GM23248 (cell line): ENCODE data around the gene LAMA2. TPM values are rescaled to one million over a fixed set of nuclear protein-coding genes. Genes with fewer than 3 reads are reported as not detected.

Experiments used
- DNase-seq: peaks from one replicate; pipeline ENCODE4 v3.0.0-alpha.2; 2015
- H2AFZ ChIP-seq: fragments of 200-600 bp; sonication (generic); 2 replicates; pipeline ENCODE4 v1.6.1; 2016; ENCODE audit warnings: antibody characterized with exemption
- H3F3A ChIP-seq: fragments of 200-600 bp; sonication (generic); 2 replicates; pipeline ENCODE4 v1.6.1; 2016; ENCODE audit warnings: mild to moderate bottlenecking, antibody characterized with exemption, mixed run types; ENCODE audit not compliant: insufficient read depth
- H3K27ac ChIP-seq: fragments of 200-600 bp; sonication (generic); 2 replicates; pipeline ENCODE4 v1.5.1; 2016; ENCODE audit warnings: mild to moderate bottlenecking
- H3K27me3 ChIP-seq: fragments of 200-600 bp; sonication (generic); replicated peaks from 2 replicates; pipeline ENCODE4 v1.6.1; 2016; ENCODE audit warnings: mild to moderate bottlenecking; ENCODE audit not compliant: insufficient read depth
- H3K36me3 ChIP-seq: fragments of 200-600 bp; sonication (generic); 2 replicates; pipeline ENCODE4 v1.6.1; 2016; ENCODE audit warnings: low read depth, mild to moderate bottlenecking
- H3K4me1 ChIP-seq: fragments of 200-600 bp; sonication (generic); 2 replicates; pipeline ENCODE4 v1.6.1; 2016; ENCODE audit warnings: mild to moderate bottlenecking; ENCODE audit not compliant: insufficient read depth
- H3K4me2 ChIP-seq: fragments of 200-600 bp; sonication (generic); one replicate; pipeline ENCODE4 v1.6.1; 2016; ENCODE audit warnings: mild to moderate bottlenecking; ENCODE audit not compliant: unreplicated experiment
- H3K4me3 ChIP-seq: fragments of 200-600 bp; sonication (generic); 2 replicates; pipeline ENCODE4 v1.5.1; 2016; ENCODE audit warnings: mild to moderate bottlenecking
- H3K79me2 ChIP-seq: fragments of 200-600 bp; sonication (generic); 2 replicates; pipeline ENCODE4 v1.6.1; 2016; ENCODE audit warnings: mild to moderate bottlenecking; ENCODE audit not compliant: insufficient read depth
- H3K9ac ChIP-seq: fragments of 200-600 bp; sonication (generic); 2 replicates; pipeline ENCODE4 v1.6.1; 2016; ENCODE audit warnings: mild to moderate bottlenecking
- H3K9me2 ChIP-seq: fragments of 200-600 bp; sonication (generic); 2 replicates; pipeline ENCODE4 v1.6.1; 2016; ENCODE audit warnings: mixed run types, mild to moderate bottlenecking, moderate library complexity; ENCODE audit not compliant: insufficient read depth
- H3K9me3 ChIP-seq: fragments of 200-600 bp; sonication (generic); one replicate; pipeline ENCODE4 v1.6.1; 2017; ENCODE audit warnings: low read depth
- H4K20me1 ChIP-seq: fragments of 200-600 bp; sonication (generic); 2 replicates; pipeline ENCODE4 v1.6.0; 2016; ENCODE audit not compliant: insufficient read depth
- EZH2 ChIP-seq: fragments of 200-600 bp; sonication (generic); IDR thresholded peaks from 2 replicates; pipeline ENCODE4 v1.6.1; 2018; ENCODE audit warnings: antibody characterized with exemption, mild to moderate bottlenecking; ENCODE audit not compliant: insufficient read depth, poor library complexity, severe bottlenecking
- EZH2phosphoT487 ChIP-seq: fragments of 200-600 bp; sonication (generic); IDR thresholded peaks from 2 replicates; pipeline ENCODE4 v1.6.1; 2018; ENCODE audit warnings: antibody characterized with exemption, moderate library complexity, mild to moderate bottlenecking, low read depth; ENCODE audit not compliant: insufficient read depth
- WGBS, 2 experiments: methylation state at CpG; one replicate each; pipeline ENCODE4 v1.1.6; 2015 to 2017; ENCODE audit warnings: low lambda C conversion rate in 2 of 2, low coverage in 1 of 2; ENCODE audit errors: missing lambda C conversion rate in 2 of 2; 5-methylcytosine and 5-hydroxymethylcytosine counted together
- in situ Hi-C: fragments of 300-500 bp; cut with MboI; formaldehyde crosslinking; loops from 2 replicates; pipeline ENCODE4 v1.15.0; 2020
- polyA plus RNA-seq: library from polyadenylated mRNA; unstranded; fragments of >200 nt; fragmentation: Nextera tagmentation; extraction: Ambion mirVana; gene quantifications from 2 replicates; pipeline ENCODE4 v1.2.1, GENCODE V29; 2016
- total RNA-seq: library from RNA; depleted of rRNA; stranded (reverse); fragments of >200 nt; shearing (Covaris generic); gene quantifications from 2 replicates; pipeline ENCODE4 v1.2.3, GENCODE V29; 2014

The LAMA2 gene
- total and polyA plus RNA-seq, 2 experiments from 2014 or later = 8.3 to 31.1 TPM

DNA sequence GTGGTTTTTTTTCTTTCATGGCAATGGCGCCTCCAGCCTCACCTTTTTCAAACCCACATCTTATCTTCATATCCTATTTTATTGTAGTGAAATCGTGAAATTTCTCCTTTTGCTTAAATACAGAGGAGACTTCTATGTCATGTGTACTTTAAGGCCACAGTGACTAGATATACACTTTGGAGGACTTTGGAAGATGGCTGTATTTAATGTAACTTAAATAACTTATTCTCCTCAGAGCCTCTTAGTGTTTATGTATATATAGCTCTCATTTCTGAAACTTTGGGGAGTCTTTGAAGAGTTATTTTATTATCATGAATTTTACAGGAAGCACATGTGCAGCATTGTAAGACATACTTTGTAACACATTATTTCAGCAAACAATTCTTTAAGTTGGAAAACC, 968 bp downstream of the LAMA2 start:
- no peaks in the 10 kb centered on the region for H3K36me3 ChIP-seq
- TF ChIP-seq EZH2 = no peak
- no peak for TF ChIP-seq EZH2phosphoT487
- H3K9me3 ChIP-seq = no peaks in the 10 kb centered on the region
- H3K4me1 ChIP-seq = peaks cover 32% of the 10 kb centered on the region
- H3K27me3 ChIP-seq = no peaks in the 10 kb centered on the region
- H3K4me2 ChIP-seq = peak overlapping the region; percentile 70
- H3K27ac ChIP-seq = no peak overlapping the region
- H3K4me3 ChIP-seq = peak overlapping the region; percentile 83
- peak overlapping the region; percentile 84 for H3K9ac ChIP-seq
- peaks cover 12% of the 10 kb centered on the region for H3F3A ChIP-seq
- H3K79me2 ChIP-seq = peaks cover 22% of the 10 kb centered on the region
- peak overlapping the region; percentile 95 for H2AFZ ChIP-seq
- H3K9me2 ChIP-seq = no peaks in the 10 kb centered on the region; the same call in 1 of the 2 replicates
- in situ Hi-C loops = no loop called here
- peak; percentile 17 for DNase-seq
- WGBS, 2 experiments = 54 to 66% methylated on average over 2 of the region's 2 CpGs
- H4K20me1 ChIP-seq = no peaks in the 10 kb centered on the region

DNA sequence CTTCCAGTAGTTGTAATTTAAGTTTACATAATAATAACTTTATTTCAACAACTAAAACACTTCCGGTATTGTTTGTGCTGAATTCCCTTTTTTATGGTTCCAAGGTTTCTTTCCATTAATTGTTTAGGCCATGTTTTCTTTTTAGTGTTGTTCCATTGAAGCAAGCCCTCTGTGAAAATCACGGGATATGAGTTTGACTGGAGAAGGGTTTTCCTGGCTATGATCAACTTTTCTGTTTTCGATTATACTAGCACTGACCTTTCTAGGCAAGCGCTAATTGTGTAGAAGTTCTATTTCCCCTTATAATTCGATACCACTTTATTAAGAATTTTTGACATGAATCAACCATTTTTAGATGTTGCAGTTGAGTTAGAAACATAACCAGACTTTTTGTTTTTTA, 2.4 kb downstream of the LAMA2 start:
- H4K20me1 ChIP-seq = no peaks in the 10 kb centered on the region
- peak overlapping the region; percentile 70 for H3K4me2 ChIP-seq
- H2AFZ ChIP-seq = peak overlapping the region; percentile 95; the same call in 1 of the 2 replicates
- H3K79me2 ChIP-seq = peaks cover 22% of the 10 kb centered on the region
- H3K27me3 ChIP-seq = no peaks in the 10 kb centered on the region
- no peaks in the 10 kb centered on the region; the same call in 1 of the 2 replicates for H3K9me2 ChIP-seq
- H3K27ac ChIP-seq = no peak overlapping the region
- 39 to 51% methylated on average over 5 of the region's 5 CpGs for WGBS, 2 experiments
- peak; percentile 6 for DNase-seq
- TF ChIP-seq EZH2 (no peak), EZH2phosphoT487 (no peak)
- in situ Hi-C loops = no loop called here
- H3K36me3 ChIP-seq = no peaks in the 10 kb centered on the region
- H3K9ac ChIP-seq = 0 out of 2 replicates have a peak overlapping the region, but pooled peaks have one; percentile 3
- peak overlapping the region; percentile 83 for H3K4me3 ChIP-seq
- peaks cover 32% of the 10 kb centered on the region for H3K4me1 ChIP-seq
- H3K9me3 ChIP-seq = no peaks in the 10 kb centered on the region
- peaks cover 12% of the 10 kb centered on the region for H3F3A ChIP-seq

DNA sequence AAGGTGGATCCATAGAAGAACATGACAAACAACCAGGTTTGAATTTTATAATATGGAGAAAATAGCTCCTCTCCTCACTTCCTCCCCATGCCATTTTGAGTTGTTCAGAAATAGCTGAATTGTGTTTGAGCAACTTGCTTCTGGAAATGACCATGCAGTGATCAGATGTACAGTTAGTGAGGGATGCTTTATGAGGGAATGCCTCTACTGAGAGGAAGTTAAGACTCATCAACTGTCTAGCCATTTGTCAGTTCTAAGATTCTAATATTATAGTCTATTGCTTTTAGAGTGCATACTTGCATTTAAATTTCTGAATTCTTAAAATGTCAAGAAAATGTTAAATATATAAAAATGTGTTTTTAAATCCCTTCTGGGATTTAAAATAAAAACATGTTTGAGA, 3.8 kb downstream of the LAMA2 start:
- Histone ChIP-seq H3K27me3 (no peaks in the 10 kb centered on the region), H4K20me1 (no peaks in the 10 kb centered on the region), H3F3A (peaks cover 11% of the 10 kb centered on the region), H3K4me1 (peaks cover 31% of the 10 kb centered on the region), H3K27ac (no peak overlapping the region), H3K79me2 (peaks cover 22% of the 10 kb centered on the region), H3K4me3 (no peak overlapping the region), H3K9ac (no peak overlapping the region), H3K9me3 (no peaks in the 10 kb centered on the region), H2AFZ (no peak overlapping the region), H3K9me2 (no peaks in the 10 kb centered on the region; the same call in 1 of the 2 replicates), H3K36me3 (no peaks in the 10 kb centered on the region), H3K4me2 (no peak overlapping the region)
- in situ Hi-C loops = no loop called here
- TF ChIP-seq EZH2 (no peak), EZH2phosphoT487 (no peak)
- DNase-seq = peak; percentile 2

DNA sequence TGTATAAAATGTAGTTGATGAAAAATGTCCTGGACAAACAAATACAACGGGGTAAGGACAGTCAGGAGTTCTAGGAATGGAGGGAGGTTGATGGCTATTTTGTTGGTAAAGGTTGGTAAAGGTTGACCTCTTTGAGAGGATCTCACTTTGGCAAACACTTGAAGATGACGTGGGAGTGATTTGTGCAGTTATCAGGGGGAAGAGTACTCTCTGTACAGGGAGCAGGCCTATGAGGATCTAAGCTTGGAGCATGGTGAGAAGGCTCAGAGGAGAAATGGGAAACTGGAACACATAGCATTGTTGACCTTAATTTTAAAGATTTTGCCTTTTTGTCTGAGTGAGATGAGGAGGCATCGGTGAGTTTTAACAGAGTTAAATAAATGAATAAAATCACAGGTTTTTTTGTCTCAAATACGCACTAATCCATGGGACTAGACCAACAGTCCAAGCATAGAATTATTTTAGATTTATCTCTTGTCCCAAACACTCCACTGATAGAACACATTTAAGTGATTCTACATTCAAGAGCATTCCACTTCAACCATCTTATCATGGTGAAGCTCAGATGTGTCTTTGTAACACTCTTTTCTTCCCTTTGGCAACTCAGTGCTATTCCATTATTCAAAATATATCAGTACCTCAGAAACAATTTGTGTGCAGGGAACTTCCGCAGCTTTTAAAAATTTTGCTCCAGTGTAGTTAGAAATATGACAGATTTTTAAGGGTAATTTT, 5.7 kb downstream of the LAMA2 start:
- Histone ChIP-seq H3K9me2 (no peaks in the 10 kb centered on the region; the same call in 1 of the 2 replicates), H3K79me2 (peaks cover 22% of the 10 kb centered on the region), H3K27me3 (no peaks in the 10 kb centered on the region), H3K4me1 (peaks cover 21% of the 10 kb centered on the region), H2AFZ (no peak overlapping the region), H3K9ac (no peak overlapping the region), H4K20me1 (no peaks in the 10 kb centered on the region), H3K27ac (no peak overlapping the region), H3K4me2 (no peak overlapping the region), H3K36me3 (no peaks in the 10 kb centered on the region), H3K4me3 (no peak overlapping the region), H3F3A (no peaks in the 10 kb centered on the region), H3K9me3 (no peaks in the 10 kb centered on the region)
- TF ChIP-seq EZH2 = no peak
- TF ChIP-seq EZH2phosphoT487 = no peak
- WGBS, 2 experiments = 95% methylated on average over 5 of the region's 5 CpGs
- no peak for DNase-seq
- in situ Hi-C loops = no loop called here
